Activated CD4-positive, alpha-beta T cell treated with anti-CD3 and anti-CD28 coated beads, Interleukin-2, amount 50 U/mL, for 16 hours (primary cell): Measurements from ENCODE around the gene HYOU1.
"Not testable (repeated sequence)": the region's sequence is repeated elsewhere in the genome, so short reads cannot be mapped to it uniquely, and the experiment has no call there.

Source experiments
- DNase-seq: peaks from one replicate; pipeline ENCODE4 v3.0.0-alpha.2; 2020

HYOU1 gene

DNA sequence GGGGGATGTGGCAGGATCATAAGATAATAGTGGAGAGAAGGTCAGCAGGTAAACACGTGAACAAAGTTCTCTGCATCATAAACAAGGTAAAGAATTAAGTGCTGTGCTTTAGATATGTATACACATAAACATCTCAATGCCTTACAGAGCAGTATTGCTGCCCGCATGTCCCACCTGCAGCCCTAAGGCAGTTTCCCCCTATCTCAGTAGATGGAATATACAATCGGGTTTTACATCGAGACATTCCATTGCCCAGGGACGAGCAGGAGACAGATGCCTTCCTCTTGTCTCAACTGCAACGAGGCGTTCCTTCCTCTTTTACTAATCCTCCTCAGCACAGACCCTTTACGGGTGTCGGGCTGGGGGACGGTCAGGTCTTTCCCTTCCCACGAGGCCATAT is 17.5 kb downstream of the HYOU1 start:
- DNase-seq: not testable (repeated sequence)

- DNase-seq: no peak
Observed at GRCh38 chr11:119038884-119039283, 18.1 kb downstream of the HYOU1 start.

- no peak for DNase-seq
Observed at GRCh38 chr11:119034813-119035212, 22.2 kb downstream of the HYOU1 start.

- DNase-seq: not testable (repeated sequence)
Observed at GRCh38 chr11:119033421-119033820, 23.6 kb downstream of the HYOU1 start.

GRCh38 chr11:119031912-119032280 is 25.1 kb downstream of the HYOU1 start:
- no peak for DNase-seq

GRCh38 chr11:119030329-119031047 is 26.5 kb downstream of the HYOU1 start, which contains the start of gene SLC37A4:
Gene SLC37A4, minus strand, starts transcription at chr11:119030877.
- peak; percentile 99 for DNase-seq

GRCh38 chr11:119030029-119030328 is 27.0 kb downstream of the HYOU1 start:
- DNase-seq: no peak

DNA sequence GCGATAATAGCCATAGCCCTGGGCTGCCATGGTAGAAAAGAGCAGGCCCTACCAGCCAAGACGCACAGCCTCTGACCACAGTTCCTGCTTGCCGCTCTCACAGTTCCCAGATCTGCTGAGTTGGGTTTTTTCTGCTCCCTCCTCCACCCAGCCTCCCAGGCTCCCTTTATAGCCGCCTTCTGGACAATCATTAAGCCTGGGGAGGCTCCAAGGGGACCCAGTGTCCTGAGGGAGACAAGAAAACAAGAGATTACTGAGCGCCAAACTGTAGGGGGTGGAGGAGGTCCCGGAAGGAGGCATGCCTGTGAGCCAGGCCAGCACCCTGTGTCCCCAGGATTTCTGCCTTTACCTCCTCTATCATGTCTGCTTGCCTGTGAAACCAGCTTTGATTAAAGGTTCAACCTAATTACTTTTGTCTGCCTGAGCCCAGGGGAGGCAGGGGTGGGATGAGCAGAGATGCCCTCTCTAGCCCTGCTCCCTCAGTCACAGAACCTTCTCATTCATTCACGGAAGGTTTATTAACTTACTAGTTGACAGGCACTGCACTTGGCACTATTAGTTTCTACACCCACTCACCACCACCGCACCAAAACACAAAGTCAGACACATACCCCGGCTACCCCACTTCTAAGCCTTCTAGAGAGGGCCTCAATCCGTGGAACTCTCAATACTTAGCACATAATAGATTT is 27.5 kb downstream of the HYOU1 start:
- peak; percentile 31 for DNase-seq

- DNase-seq: no peak
Observed at GRCh38 chr11:119029069-119029339, 28.0 kb downstream of the HYOU1 start.

DNA sequence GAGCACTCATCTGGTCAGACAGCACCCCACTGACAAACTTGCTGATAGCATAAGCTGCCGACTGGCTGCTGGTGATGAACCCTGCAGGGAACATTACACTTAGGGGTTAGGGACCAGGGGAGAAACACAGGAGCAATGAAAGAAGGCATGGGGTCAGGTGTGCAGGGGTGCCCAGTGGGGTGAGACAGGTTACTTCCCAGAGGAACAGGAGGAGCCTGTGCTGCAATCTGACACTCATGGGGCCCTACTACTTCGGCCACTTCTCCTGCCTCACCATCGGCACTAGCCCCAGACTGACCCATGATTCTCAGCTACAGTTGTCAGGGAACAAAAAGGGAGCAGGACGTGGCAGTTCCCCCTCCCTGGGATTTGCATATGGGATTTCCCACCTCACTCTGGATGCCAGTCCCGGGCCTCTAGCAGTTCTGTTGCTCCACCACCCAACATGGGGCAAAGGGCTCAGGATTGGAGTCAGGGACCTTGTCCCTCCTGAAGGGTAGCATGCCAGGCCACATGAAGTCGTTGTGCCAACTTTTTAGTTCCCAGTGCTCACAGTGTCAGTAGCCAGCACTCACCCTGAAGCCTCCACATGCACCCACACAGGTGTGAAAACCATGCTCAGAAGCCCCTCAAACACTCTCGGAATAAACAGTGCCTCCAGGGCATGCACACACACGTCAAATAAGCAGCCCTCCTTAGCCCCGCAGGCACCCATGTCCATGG is 28.5 kb downstream of the HYOU1 start:
- no peak for DNase-seq

DNA sequence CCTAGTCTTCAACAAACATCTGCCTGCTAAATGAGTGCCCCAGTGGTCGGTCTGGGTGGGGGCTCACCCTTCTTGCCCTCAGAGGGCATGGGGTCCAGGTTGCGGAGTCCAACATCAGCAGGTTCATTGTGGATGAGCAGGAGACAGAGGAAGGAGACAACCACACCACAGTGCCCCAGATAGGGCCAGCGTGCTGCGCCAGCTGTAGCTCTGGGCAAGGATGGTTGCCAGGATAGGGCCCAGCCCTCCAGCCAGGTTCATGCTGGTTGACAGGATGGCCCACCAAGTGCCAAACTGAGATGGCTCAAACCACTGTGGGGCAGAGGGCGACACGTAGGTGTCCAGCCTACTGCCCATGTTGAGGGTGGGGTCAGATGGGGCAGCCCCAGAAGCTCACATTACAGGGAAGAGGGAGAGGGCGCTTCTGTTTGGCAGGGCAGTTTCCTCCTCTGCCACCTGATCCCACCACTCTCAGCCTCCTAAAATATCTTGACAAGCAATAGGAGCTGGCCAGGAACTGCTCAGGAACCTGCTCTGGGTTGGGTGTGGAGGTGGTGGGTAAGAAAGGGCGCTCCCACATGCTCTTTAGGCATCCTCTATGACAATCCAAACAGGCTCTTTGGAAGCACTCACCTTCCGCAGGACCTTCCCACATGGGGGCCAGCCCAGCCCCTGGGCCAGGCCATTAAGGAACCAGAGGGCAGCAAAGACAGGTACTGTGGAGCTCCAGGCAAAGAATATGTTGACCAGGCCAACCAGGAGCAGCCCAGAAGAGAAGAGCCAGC is 29.3 kb downstream of the HYOU1 start:
- DNase-seq: no peak

- DNase-seq: no peak
Observed at GRCh38 chr11:119026970-119027369, 30.0 kb downstream of the HYOU1 start.

DNA sequence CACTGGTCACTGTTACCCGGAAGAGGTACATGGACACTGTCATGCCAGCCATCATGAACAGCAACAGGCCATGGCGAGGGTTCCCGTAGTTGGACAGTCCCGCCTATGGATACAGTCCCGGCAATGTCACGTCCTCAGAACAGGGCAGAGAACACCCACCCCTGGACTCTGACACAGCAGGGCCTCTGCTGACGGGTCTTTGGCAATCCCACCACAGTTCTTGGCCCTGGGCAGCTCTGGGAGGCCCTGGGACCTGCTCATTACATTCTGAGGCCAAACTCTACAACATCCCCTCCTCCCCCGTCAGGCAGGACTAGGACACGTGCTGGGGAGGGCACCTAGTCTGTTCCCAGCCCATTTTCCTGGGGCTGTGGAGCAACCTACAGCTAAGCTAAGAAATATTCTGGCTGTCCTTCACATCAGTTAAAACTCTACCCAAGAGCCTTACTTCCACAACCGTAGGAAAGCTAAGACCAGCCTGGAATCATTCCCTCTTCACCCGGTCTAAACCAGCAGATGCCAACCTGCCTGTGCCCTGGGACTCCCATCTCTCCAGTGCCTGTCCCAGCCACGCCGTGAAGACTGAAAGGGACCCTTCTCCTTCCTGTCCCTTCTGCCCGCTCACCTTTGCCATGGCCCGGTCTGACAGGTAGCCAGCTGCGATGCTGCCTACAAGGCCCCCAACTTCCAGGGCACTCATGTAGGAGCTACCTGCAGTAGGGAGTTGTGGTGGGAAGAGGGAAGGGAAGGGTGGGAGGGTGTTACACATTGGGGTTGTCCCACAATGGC is 30.8 kb downstream of the HYOU1 start:
- DNase-seq: no peak

DNA sequence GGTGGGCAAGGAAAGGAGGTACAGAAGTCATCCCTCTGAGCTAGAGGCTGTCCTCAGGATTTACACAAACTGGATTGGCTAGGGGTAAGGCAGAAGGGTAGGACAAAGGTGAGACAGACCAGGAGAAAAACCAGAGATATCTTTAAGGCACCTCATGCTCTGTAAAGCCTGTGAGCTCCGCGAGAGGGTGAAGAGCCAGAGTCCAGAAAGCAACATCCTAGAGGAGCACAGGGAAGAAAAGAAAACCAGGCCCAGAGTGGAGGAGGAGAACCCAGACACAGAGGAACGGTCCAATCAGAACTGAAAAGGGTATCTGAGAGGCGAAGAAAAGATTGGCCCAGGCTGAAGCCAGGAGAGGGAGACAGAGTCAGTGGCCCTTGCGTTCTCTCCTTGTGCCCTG is 31.5 kb downstream of the HYOU1 start:
- no peak for DNase-seq

GRCh38 chr11:119025099-119025473 is 31.9 kb downstream of the HYOU1 start:
- DNase-seq: no peak

DNA sequence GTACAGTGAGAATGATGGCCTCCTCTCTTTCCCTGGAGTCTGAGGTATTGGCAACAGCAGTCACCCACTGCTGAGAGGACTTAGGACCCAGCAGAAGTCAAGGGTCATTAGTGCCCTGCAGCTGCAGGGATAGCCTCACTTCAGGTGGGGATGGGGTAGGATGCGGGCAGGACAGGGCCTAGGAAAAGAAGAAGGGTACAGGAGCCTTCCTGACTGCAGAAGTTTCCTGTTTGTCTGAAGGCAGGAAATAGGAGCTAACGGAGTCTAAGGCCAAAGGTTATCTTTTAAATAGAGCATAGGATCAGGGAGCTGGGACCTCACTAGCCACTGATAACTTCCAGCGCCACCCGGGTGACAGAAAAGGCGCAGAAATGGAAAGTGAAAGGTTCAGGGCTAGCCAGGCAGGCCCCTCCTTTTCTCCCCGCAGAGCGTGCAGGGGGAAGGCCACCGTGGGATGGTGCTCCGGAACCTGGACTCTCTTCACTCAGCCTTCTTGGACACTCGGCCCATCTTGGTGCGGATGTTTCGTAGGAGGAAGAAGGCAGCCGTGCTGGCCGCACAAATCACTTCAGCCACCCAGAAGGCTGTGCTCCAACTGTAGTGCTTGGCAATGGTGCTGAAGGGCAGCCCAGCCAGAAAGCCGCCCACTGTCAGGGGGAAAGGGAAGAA is 32.4 kb downstream of the HYOU1 start:
- DNase-seq: no peak

GRCh38 chr11:119023741-119024140 is 33.3 kb downstream of the HYOU1 start:
- DNase-seq: no peak

DNA sequence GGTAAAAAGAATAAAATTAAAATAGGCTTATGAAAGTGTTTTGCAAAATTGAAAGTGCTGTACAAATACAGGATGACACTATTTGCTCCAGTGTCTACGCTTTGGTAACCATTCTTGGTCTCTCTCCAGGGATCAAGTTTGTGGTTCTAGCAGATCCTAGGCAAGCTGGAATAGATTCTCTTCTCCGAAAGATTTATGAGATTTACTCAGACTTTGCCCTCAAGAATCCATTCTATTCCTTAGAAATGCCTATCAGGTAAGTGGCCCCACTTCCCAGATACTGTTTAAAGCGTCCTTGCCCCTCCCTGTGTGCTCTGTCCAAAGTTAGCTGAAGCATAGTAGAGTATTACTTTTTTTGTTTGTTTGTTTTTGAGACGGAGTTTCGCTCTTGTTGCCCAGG is 35.4 kb downstream of the HYOU1 start:
- no peak for DNase-seq

- DNase-seq: no peak
Observed at GRCh38 chr11:119019996-119020395, 37.0 kb downstream of the HYOU1 start.

- peak; percentile 97 for DNase-seq
Observed at GRCh38 chr11:119018074-119018938, 38.7 kb downstream of the HYOU1 start, which contains the start of the genes RPS25 and TRAPPC4. Gene RPS25, minus strand, starts transcription at chr11:119018343. Its CDS starts 59 bp downstream, at chr11:119018284. Gene TRAPPC4, plus strand, starts transcription at chr11:119018766. Its CDS starts 30 bp downstream, at chr11:119018796.

DNA sequence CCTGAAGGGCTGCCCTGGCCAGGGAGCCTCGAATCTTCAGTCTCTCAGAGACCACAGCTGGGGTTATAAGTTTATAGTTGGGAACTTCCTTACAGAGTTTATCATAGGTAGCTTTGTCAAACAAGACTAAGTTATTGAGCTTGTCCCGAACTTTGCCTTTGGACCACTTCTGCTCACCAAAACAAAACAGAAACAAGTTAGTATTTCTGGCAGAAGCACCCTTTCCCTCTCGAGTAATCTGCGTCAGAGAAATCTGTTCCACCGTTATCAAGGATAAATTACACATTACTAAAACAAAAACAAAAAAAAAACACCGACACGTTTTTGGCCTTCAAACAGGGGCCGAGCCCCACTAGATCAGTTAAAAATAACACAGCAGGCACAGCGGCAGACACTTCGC is 39.6 kb downstream of the HYOU1 start:
- not testable (repeated sequence) for DNase-seq
